ENCODE results near the gene NCOA3.

The NCOA3 gene

DNA sequence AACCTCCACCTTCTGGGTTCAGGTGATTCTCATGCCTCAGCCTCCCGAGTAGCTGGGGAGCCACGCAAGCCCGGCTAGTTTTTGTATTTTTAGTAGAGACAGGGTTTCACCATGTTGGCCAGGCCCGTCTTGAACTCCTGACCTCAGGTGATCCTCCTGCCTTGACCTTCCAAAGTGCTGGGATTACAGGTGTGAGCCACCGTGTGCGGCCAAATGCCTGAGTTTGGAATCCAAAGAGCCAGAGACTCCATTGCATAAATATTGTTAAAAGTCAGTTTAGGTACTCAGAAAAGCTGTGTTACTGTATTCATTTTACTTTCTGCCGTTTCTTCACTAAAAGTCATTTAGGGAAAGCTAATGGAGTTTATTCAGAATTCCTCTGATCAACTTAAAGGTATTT lies 146.3 kb downstream of the NCOA3 start:
- no peak for DNase-seq

- no peak for DNase-seq
Measured at GRCh38 chr20:47648943-47649342, 147.3 kb downstream of the NCOA3 start.

GRCh38 chr20:47652301-47652700 lies 150.6 kb downstream of the NCOA3 start:
- DNase-seq, result no peak

- no peak for DNase-seq
Measured at GRCh38 chr20:47652794-47653193, 151.1 kb downstream of the NCOA3 start.

GRCh38 chr20:47653869-47654268 lies 152.2 kb downstream of the NCOA3 start:
- DNase-seq, result no peak

DNA sequence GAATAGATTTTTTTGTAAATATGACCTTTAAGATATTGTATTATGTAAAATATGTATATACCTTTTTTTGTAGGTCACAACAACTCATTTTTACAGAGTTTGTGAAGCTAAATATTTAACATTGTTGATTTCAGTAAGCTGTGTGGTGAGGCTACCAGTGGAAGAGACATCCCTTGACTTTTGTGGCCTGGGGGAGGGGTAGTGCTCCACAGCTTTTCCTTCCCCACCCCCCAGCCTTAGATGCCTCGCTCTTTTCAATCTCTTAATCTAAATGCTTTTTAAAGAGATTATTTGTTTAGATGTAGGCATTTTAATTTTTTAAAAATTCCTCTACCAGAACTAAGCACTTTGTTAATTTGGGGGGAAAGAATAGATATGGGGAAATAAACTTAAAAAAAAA lies 152.7 kb downstream of the NCOA3 start:
- DNase-seq, result no peak

GRCh38 chr20:47655635-47656034 lies 153.9 kb downstream of the NCOA3 start:
- no peak for DNase-seq

GRCh38 chr20:47656318-47656717 lies 154.6 kb downstream of the NCOA3 start:
- DNase-seq, result no peak

DNA sequence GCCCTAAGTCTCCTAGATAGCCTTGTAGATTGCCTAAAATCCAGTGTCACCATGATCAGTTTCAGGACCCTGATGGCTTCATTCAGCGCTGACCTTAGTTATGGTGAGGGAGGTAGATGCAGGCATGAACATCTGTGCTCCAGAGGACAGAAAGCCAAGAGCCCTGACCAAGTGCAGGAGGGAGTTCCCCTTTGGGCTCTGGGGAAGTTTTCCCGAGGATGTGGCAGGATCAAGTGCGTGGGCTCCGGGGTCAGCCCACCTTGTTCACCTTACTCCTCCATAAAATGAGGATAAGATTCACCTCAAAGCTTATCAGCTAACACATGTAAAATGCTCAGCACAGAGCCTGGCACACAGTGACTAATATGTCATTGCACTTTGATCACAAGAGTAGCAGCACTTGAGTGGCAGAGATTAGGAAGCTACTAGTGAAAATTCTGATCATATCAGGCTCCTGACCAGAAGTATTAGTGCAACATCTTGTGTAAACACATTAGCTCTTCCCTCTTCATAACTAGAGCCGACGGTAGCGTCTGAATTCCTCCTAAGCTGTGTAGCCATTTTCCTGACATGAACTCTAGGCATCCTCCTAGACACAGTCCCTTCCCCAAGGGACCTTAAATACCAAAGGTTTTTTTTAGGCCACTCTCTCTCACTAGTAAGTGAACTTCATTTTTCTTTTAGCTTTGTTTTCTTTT lies 158.4 kb downstream of the NCOA3 start:
- no peak for DNase-seq

GRCh38 chr20:47660602-47660905 lies 158.9 kb downstream of the NCOA3 start:
- no peak for DNase-seq

- DNase-seq, result no peak
Measured at GRCh38 chr20:47660983-47661700, 159.5 kb downstream of the NCOA3 start.

GRCh38 chr20:47661714-47662113 lies 160.0 kb downstream of the NCOA3 start:
- no peak for DNase-seq

DNA sequence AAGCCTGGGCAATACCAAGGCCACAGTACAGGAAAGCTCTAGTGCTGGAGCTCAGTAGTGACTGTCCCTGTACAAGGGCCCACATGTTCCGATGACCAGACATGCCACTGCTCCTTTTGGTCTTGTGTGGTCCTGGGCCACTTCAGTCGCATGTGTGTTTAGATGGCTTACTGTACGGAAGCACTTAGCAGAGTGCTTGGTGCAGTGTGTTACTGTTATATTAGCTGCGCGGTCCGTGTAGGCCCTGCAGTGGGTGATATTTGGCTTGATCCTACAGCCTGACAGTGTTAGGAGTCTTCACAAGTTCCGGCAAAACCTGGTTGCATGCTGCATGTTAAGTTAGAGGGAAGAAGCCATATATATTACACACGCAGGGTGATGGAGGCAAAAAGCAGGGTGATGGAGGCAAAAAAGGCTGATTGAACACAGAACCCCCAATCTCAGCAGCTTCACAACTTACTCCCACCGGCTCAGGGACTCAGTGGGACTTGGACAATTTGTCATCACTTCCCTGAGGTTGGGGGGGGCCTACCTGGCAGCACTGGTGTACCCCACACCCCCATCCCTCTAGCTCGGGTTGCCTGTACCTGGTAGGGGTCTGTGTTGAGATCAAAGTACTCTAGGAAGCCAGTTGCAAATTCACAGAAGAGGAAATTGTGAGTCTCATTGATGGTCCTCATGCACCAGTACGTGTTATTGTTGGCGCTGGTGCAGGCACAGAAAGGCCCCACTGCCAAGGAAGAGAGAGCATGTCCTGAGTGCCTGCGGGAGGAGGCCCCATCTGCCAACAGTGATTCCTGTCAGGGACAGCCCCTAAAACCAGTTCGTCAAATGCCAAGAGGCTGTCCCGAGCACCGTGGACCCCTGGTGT lies 161.0 kb downstream of the NCOA3 start:
- no peak for DNase-seq

GRCh38 chr20:47663354-47664067 lies 161.8 kb downstream of the NCOA3 start:
- peak; percentile 3 for DNase-seq

DNA sequence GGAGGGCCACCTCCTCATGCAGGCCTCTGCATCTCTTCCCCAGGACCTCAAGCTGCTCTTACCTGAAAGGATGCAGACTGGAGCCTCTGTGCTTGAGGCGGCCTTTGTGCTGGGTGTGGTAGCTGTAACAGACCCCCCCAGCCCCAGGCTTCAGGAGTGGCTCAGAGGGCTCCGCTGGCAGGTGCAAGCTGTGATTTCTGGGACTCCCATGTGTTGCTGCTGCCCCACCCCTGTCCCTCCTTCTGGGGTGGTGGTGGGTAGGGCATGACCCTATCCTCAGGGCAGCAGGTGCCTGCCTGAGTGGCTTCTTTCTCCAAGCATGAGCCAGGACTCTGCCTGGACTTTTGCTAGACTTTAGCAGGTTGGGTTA lies 162.4 kb downstream of the NCOA3 start:
- DNase-seq, result no peak

DNA sequence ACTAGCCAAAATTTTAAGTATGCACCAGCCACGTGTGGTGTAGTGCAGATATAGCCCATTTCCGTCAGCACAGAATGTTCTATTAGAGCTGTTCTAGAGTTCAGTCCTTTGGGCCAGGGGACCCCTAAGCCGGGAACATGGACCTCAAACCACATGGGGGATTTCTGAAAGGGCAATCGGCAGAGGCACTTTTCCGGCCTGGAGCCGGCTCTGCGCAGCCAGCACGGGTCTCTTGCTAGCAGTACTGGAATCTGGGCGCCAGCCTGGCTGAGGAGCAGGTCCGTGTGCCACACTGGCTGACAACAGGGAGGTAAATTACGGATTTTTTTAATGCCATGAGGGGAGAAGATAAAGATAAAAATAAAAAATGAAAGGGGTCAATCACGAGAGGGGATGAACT lies 163.1 kb downstream of the NCOA3 start:
- no peak for DNase-seq

DNA sequence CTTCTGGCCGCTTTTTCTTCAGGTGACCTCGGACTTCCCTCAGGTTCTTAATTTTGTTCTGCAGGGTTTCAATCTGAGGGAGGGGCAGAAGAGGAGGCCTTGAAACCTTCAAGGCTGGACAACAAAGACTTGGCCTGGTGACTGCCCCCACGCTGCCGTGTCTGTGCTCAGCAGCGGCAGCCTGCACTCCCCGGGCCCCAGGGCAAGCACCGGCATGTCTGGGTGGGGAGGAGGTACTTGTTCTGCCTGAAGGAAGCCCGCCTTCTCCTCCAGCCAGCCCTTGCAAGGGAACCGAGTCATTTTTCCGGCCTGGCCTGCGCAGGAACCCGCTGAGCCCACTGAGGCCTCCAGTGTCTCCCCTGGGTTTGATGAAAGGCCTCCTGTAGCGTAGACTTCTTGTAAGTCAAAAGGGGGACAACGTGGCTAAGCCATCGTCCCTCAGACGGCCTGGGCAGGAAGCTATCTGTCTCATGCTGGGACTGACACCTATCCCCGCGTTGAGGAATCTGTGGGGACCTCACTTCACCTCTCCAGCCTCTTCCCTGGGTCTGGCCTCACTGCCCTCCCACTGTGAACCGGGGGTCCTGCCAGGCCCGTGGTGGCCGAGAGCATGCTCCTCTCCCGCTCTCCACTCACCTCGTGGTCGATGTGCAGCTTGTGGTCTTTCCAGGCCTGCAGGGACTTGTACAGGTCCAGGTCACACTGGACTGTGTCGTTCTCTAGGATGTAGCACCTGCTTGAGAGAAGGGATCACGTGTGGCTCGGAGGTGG lies 163.7 kb downstream of the NCOA3 start:
- no peak for DNase-seq

- DNase-seq, result no peak
Measured at GRCh38 chr20:47666304-47666703, 164.6 kb downstream of the NCOA3 start.

DNA sequence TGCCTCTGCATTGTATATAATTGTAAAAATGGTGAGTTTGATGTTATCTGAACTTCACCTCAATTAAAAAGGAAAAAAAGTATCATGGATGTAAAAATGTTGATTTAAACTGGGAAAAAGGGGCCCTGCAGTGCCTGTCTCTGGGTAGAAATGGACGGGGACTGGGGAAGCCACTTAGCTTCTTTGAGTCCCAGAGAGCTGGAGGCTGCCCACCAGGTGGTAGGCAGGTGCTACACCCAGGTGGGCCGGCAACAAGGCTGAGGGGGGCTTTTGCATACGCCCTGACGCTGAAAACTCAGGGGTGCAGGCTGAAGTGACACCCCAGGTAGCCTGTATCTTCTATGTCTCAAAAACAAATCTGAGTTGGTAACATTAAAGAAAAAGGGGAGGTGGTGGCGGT lies 165.4 kb downstream of the NCOA3 start:
- no peak for DNase-seq

DNA sequence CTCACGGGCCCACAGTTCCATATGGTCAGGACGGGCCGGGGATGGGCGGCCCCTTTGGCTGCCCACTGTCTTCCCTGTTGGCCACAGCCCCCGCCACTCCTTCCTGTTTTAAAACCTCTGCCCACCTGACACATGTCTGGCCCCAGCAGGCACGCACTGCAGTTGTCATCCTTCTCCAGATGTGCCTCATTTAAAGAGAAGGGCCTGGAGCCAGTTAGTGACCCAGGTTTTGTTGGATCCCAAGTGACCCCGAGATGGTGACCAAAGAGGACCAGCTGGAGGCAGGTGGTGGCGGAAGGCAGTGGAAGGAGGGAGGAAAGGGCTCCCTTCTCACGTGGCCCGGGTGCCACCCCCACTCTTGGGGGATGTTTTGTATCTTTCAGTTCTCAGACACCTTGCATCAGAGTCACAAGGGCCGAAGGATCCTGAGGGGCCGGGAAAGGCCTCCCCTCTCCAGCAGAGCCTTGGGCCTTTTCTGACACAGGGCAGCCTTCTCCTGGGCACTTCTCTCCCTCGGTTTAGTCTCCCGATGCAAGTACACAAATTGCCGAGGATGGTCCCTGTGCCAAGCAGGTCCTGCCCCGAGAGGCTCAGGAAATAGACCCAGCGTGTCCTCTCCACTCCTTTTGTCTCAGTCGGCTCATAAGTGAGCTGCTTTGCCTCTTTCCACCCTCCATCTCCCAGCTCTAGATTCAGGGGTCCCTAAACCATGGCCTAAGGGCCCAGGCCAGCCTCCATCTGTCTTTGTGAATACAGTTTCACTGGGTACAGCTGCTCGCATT lies 166.0 kb downstream of the NCOA3 start:
- DNase-seq, result no peak

- DNase-seq, result no peak
Measured at GRCh38 chr20:47668313-47669151, 166.8 kb downstream of the NCOA3 start.

Data from DMS79 (cell line).